ENCODE measurements around the gene COL15A1.

DNA sequence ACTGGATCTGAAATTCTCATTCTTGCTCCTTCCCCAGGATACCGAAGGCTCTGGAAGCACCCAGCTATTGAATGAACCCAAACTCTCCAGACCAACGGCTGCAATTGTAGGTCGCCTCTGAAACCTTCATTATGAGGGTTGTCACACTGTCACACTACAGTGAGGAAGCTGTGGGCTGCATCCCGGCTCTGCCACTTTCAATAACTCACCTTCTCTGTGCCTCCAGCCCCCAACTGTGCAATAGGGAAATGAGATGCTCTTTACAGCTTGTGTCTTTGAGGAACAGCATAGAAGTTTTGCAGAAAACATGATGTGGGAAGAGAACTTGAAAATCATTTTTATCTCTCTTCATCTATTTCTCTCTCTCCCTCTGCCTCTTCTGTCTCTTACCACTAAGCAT, 91.6 kb downstream of the COL15A1 start:
- TF ChIP-seq, protein P1, sequence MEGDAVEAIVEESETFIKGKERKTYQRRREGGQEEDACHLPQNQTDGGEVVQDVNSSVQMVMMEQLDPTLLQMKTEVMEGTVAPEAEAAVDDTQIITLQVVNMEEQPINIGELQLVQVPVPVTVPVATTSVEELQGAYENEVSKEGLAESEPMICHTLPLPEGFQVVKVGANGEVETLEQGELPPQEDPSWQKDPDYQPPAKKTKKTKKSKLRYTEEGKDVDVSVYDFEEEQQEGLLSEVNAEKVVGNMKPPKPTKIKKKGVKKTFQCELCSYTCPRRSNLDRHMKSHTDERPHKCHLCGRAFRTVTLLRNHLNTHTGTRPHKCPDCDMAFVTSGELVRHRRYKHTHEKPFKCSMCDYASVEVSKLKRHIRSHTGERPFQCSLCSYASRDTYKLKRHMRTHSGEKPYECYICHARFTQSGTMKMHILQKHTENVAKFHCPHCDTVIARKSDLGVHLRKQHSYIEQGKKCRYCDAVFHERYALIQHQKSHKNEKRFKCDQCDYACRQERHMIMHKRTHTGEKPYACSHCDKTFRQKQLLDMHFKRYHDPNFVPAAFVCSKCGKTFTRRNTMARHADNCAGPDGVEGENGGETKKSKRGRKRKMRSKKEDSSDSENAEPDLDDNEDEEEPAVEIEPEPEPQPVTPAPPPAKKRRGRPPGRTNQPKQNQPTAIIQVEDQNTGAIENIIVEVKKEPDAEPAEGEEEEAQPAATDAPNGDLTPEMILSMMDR (IDR thresholded peaks at IDR 0.05): no peak
- no peak for TF ChIP-seq POLR2A (IDR thresholded peaks at IDR 0.05)
